Measurements from ENCODE around the gene IGF2. TPM values are rescaled to one million over a fixed set of nuclear protein-coding genes. Genes with fewer than 3 reads are reported as not detected.

IGF2 gene
- total RNA-seq, 2 experiments from 2014 or later, result not detected

- ATAC-seq (ENCODE audit: poor library complexity) (no peak), DNase-seq (no peak)
- Histone ChIP-seq H3K27ac (ENCODE audit: low read depth in 1 of 2, low read length in 2 of 2) (no peak overlapping the region), H3K4me3 (ENCODE audit: low read length) (no peak overlapping the region), H3K27me3 (ENCODE audit: control insufficient read depth in 1 of 2, insufficient read depth in 2 of 2, low read length in 2 of 2) (peaks cover 55 to 59% of the 10 kb centered on the region in 2 experiments), H3K36me3 (ENCODE audit: insufficient read depth, low read length) (no peaks in the 10 kb centered on the region), H3K9me3 (ENCODE audit: control insufficient read depth in 1 of 2, insufficient read depth in 1 of 2, low read length in 2 of 2) (peaks cover 0 to 19% of the 10 kb centered on the region in 2 experiments), H3K4me1 (ENCODE audit: insufficient read depth, low read length) (peaks cover 7% of the 10 kb centered on the region)
- Mint-ChIP-seq H3K9me3 (no peaks in the 10 kb centered on the region), H3K27ac (no peak overlapping the region), H3K36me3 (ENCODE audit: low read depth) (no peaks in the 10 kb centered on the region), H3K4me1 (ENCODE audit: low read depth) (peaks cover 9% of the 10 kb centered on the region), H3K27me3 (peaks cover 57% of the 10 kb centered on the region), H3K4me3 (no peak overlapping the region)
- ChIA-PET CTCF (interaction anchor here (0.9 to 2.6 kb wide), 6 partner anchors 16 to 497 kb away, joined by 4 to 53 read pairs (median 8); no protein-coding TSS in a partner anchor), POLR2A (interaction anchor here (1.2 kb wide), 1 partner anchor 497 kb away, joined by 4 read pairs; no protein-coding TSS in a partner anchor)
- intact Hi-C loops (cut with DNase I, micrococcal nuclease), result loop anchor here in 1 of 2 experiments (2.0 to 5.0 kb wide), 2 partner anchors 57 to 268 kb away; no protein-coding TSS in a partner anchor
- TF ChIP-seq, protein P1, sequence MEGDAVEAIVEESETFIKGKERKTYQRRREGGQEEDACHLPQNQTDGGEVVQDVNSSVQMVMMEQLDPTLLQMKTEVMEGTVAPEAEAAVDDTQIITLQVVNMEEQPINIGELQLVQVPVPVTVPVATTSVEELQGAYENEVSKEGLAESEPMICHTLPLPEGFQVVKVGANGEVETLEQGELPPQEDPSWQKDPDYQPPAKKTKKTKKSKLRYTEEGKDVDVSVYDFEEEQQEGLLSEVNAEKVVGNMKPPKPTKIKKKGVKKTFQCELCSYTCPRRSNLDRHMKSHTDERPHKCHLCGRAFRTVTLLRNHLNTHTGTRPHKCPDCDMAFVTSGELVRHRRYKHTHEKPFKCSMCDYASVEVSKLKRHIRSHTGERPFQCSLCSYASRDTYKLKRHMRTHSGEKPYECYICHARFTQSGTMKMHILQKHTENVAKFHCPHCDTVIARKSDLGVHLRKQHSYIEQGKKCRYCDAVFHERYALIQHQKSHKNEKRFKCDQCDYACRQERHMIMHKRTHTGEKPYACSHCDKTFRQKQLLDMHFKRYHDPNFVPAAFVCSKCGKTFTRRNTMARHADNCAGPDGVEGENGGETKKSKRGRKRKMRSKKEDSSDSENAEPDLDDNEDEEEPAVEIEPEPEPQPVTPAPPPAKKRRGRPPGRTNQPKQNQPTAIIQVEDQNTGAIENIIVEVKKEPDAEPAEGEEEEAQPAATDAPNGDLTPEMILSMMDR (IDR thresholded peaks at IDR 0.05), result no peak
Observed at GRCh38 chr11:2149864-2150847, 11.0 kb upstream of the IGF2 start.

DNA sequence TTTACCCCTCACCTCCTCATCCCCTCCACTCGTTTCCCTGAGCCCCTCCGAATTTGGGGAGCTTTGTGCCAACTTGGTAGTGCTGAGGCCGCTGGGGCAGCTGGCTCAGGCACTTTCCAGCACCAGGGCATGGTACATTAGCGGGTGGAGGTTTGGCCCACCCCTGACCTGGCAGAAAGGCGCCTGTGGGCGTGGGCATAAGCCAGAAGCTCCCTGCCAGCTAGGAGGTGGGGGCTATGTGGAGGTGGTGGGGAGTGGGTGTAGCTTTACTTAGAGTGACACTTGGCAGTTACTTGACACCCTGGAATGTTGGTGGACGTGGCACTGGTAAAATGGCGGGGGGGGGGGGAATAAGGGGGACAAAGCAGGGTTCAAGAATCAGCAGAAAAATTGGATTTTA lies 10.3 kb upstream of the IGF2 start:
- H3K9me3 ChIP-seq (ENCODE audit: control insufficient read depth in 1 of 2, insufficient read depth in 1 of 2, low read length in 2 of 2), result peaks cover 0 to 22% of the 10 kb centered on the region in 2 experiments
- Mint-ChIP-seq H3K27me3 (peaks cover 64% of the 10 kb centered on the region), H3K36me3 (ENCODE audit: low read depth) (no peaks in the 10 kb centered on the region), H3K4me3 (no peak overlapping the region), H3K4me1 (ENCODE audit: low read depth) (peaks cover 9% of the 10 kb centered on the region), H3K9me3 (no peaks in the 10 kb centered on the region), H3K27ac (no peak overlapping the region)
- TF ChIP-seq, protein P1 (IDR thresholded peaks at IDR 0.05), result no peak
- peaks cover 61 to 66% of the 10 kb centered on the region in 2 experiments for H3K27me3 ChIP-seq (ENCODE audit: control insufficient read depth in 1 of 2, insufficient read depth in 2 of 2, low read length in 2 of 2)
- CTCF ChIA-PET, result interaction anchor here (0.9 to 1.5 kb wide), 2 partner anchors 268 to 317 kb away, joined by 4 to 7 read pairs; no protein-coding TSS in a partner anchor
- no peaks in the 10 kb centered on the region for H3K36me3 ChIP-seq (ENCODE audit: insufficient read depth, low read length)
- DNase-seq (no peak), ATAC-seq (ENCODE audit: poor library complexity) (no peak)
- H3K4me1 ChIP-seq (ENCODE audit: insufficient read depth, low read length), result peaks cover 8% of the 10 kb centered on the region
- no peak overlapping the region for H3K4me3 ChIP-seq (ENCODE audit: low read length)
- POLR2A ChIA-PET, result no interaction called here
- intact Hi-C loops (cut with DNase I, micrococcal nuclease), result no loop called here
- H3K27ac ChIP-seq (ENCODE audit: low read depth in 1 of 2, low read length in 2 of 2), result no peak overlapping the region

GRCh38 chr11:2148595-2148994 lies 9.4 kb upstream of the IGF2 start:
- CTCF ChIA-PET, result no interaction called here

More at GRCh38 chr11:2148595-2148994, 9.4 kb upstream of the IGF2 start:
- Histone ChIP-seq H3K9me3 (ENCODE audit: control insufficient read depth in 1 of 2, insufficient read depth in 1 of 2, low read length in 2 of 2) (peaks cover 0 to 22% of the 10 kb centered on the region in 2 experiments), H3K4me1 (ENCODE audit: insufficient read depth, low read length) (peaks cover 15% of the 10 kb centered on the region), H3K4me3 (ENCODE audit: low read length) (no peak overlapping the region), H3K27ac (ENCODE audit: low read depth in 1 of 2, low read length in 2 of 2) (no peak overlapping the region), H3K36me3 (ENCODE audit: insufficient read depth, low read length) (no peaks in the 10 kb centered on the region), H3K27me3 (ENCODE audit: control insufficient read depth in 1 of 2, insufficient read depth in 2 of 2, low read length in 2 of 2) (peaks cover 62 to 75% of the 10 kb centered on the region in 2 experiments)
- intact Hi-C loops (cut with DNase I, micrococcal nuclease), result no loop called here
- ATAC-seq (ENCODE audit: poor library complexity) (no peak), DNase-seq (no peak)
- Mint-ChIP-seq H3K4me3 (no peak overlapping the region), H3K9me3 (no peaks in the 10 kb centered on the region), H3K27ac (no peak overlapping the region), H3K27me3 (peaks cover 68% of the 10 kb centered on the region), H3K4me1 (ENCODE audit: low read depth) (peaks cover 9% of the 10 kb centered on the region), H3K36me3 (ENCODE audit: low read depth) (no peaks in the 10 kb centered on the region)
- POLR2A ChIA-PET, result no interaction called here
- TF ChIP-seq, protein P1 (IDR thresholded peaks at IDR 0.05), result no peak
